ENCODE data around the gene ENSA.
A peak's percentile ranks its signal among the peaks of the same experiment; 100 is the strongest.
"Not testable (repeated sequence)": the region's sequence is repeated elsewhere in the genome, so short reads cannot be mapped to it uniquely, and the experiment has no call there.

The ENSA gene

GRCh38 chr1:150629115-150629928 is at the start of gene ENSA:
Gene ENSA (minus strand): TSS chr1:150629612. CDS start chr1:150629470, 142 bp downstream.
- DNase-seq = peak; percentile 100

- no peak for DNase-seq
These were observed 49.6 kb upstream of the ENSA start for GRCh38 chr1:150678988-150679387.

GRCh38 chr1:150674881-150675280 is 45.5 kb upstream of the ENSA start:
- no peak for DNase-seq

GRCh38 chr1:150663321-150663720 is 33.9 kb upstream of the ENSA start:
- DNase-seq = no peak

- no peak for DNase-seq
These were observed 33.4 kb upstream of the ENSA start for GRCh38 chr1:150662811-150663210.

- DNase-seq = no peak
These were observed 31.7 kb upstream of the ENSA start for GRCh38 chr1:150661156-150661555.

- no peak for DNase-seq
These were observed 31.2 kb upstream of the ENSA start for GRCh38 chr1:150660584-150660983.

- DNase-seq = not testable (repeated sequence)
These were observed 27.7 kb upstream of the ENSA start for GRCh38 chr1:150657064-150657463.

- not testable (repeated sequence) for DNase-seq
These were observed 25.2 kb upstream of the ENSA start for GRCh38 chr1:150654635-150655034.

- peak; percentile 57 for DNase-seq
These were observed 20.8 kb upstream of the ENSA start for GRCh38 chr1:150650193-150650592.

- DNase-seq = no peak
These were observed 20.1 kb upstream of the ENSA start for GRCh38 chr1:150649441-150650075.

GRCh38 chr1:150642296-150642695 is 12.9 kb upstream of the ENSA start:
- no peak for DNase-seq

GRCh38 chr1:150641126-150641815 is 11.9 kb upstream of the ENSA start:
- DNase-seq = not testable (repeated sequence)

GRCh38 chr1:150638430-150638829 is 9.0 kb upstream of the ENSA start:
- not testable (repeated sequence) for DNase-seq

GRCh38 chr1:150634839-150635622 is 5.6 kb upstream of the ENSA start:
- DNase-seq = peak; percentile 59

GRCh38 chr1:150628766-150629114 is 672 bp downstream of the ENSA start:
- DNase-seq = no peak

- DNase-seq = no peak
These were observed 1.5 kb downstream of the ENSA start for GRCh38 chr1:150627826-150628410.

- DNase-seq = no peak
These were observed 3.3 kb downstream of the ENSA start for GRCh38 chr1:150626150-150626549.

- not testable (repeated sequence) for DNase-seq
These were observed 4.9 kb downstream of the ENSA start for GRCh38 chr1:150624546-150624945.

- peak; percentile 83 for DNase-seq
These were observed 5.3 kb downstream of the ENSA start for GRCh38 chr1:150624134-150624533.

GRCh38 chr1:150622303-150622975 is 7.0 kb downstream of the ENSA start:
- DNase-seq = peak; percentile 70
